HEK293 (cell line): ENCODE results near the gene TYW1B.
"Not testable (repeated sequence)": the region's sequence is repeated elsewhere in the genome, so short reads cannot be mapped to it uniquely, and the experiment has no call there.

Source experiments
- CTCF ChIP-seq: fragments of 450-650 bp; formaldehyde crosslinking; IDR thresholded peaks from 2 replicates; pipeline ENCODE4 v1.5.1; 2016; ENCODE audit warnings: missing biosample characterization, missing genetic modification characterization
- HOXA7 ChIP-seq: sonication (generic); formaldehyde crosslinking; IDR thresholded peaks from 2 replicates; pipeline ENCODE4 v1.8.1; 2022; ENCODE audit warnings: missing genetic modification reagents, borderline replicate concordance
- MZF1 ChIP-seq: fragments of 450-650 bp; formaldehyde crosslinking; IDR thresholded peaks from 2 replicates; pipeline ENCODE4 v1.5.1; 2017; ENCODE audit warnings: missing biosample characterization, missing genetic modification characterization, borderline replicate concordance
- WT1 ChIP-seq: fragments of 450-650 bp; formaldehyde crosslinking; IDR thresholded peaks from 2 replicates; pipeline ENCODE4 v1.5.1; 2016; ENCODE audit warnings: missing biosample characterization, missing genetic modification characterization
- ZNF248 ChIP-seq: fragments of 450-650 bp; formaldehyde crosslinking; IDR thresholded peaks from 2 replicates; pipeline ENCODE4 v1.5.1; 2017; ENCODE audit warnings: missing biosample characterization, missing genetic modification characterization
- ZNF292 ChIP-seq: fragments of 450-650 bp; formaldehyde crosslinking; IDR thresholded peaks from 2 replicates; pipeline ENCODE4 v1.5.1; 2016; ENCODE audit warnings: low read depth, missing biosample characterization, missing genetic modification characterization, borderline replicate concordance
- ZNF311 ChIP-seq: fragments of 450-650 bp; formaldehyde crosslinking; IDR thresholded peaks from 2 replicates; pipeline ENCODE4 v1.5.1; 2017; ENCODE audit warnings: missing biosample characterization, missing genetic modification characterization, borderline replicate concordance
- TF ChIP-seq, protein P1 (sequence below): sonication (generic); formaldehyde crosslinking; IDR thresholded peaks from 2 replicates; pipeline ENCODE4 v1.8.1; 2022; ENCODE audit warnings: mild to moderate bottlenecking, moderate library complexity, missing genetic modification reagents

GRCh38 chr7:72818663-72819361 lies 9.2 kb downstream of the TYW1B start:
- TF ChIP-seq CTCF (tag by site-specific recombination); ZNF248 (tag by site-specific recombination); HOXA7 (CRISPR knock-in tag); MZF1 (tag by site-specific recombination); ZNF292 (tag by site-specific recombination); ZNF311 (tag by site-specific recombination); WT1 (tag by site-specific recombination): not testable (repeated sequence)
- TF ChIP-seq, protein P1, sequence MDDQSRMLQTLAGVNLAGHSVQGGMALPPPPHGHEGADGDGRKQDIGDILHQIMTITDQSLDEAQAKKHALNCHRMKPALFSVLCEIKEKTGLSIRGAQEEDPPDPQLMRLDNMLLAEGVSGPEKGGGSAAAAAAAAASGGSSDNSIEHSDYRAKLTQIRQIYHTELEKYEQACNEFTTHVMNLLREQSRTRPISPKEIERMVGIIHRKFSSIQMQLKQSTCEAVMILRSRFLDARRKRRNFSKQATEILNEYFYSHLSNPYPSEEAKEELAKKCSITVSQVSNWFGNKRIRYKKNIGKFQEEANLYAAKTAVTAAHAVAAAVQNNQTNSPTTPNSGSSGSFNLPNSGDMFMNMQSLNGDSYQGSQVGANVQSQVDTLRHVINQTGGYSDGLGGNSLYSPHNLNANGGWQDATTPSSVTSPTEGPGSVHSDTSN = not testable (repeated sequence)
